C4-2B (cell line): ENCODE results near the gene TIMM50.

Experiments
- CTCF ChIP-seq: fragments of 450-650 bp; conservative IDR thresholded peaks from 2 replicates; pipeline ENCODE4 v1.5.1; 2017; ENCODE audit warnings: mild to moderate bottlenecking
- ZFX ChIP-seq: fragments of 450-650 bp; IDR thresholded peaks from 2 replicates; pipeline ENCODE4 v1.6.1; 2017

GRCh38 chr19:39498798-39499642 lies 18.4 kb downstream of the TIMM50 start, which contains the start of gene DLL3:
- TF ChIP-seq CTCF (no peak), ZFX (no peak)
